Neural cell (in vitro differentiated cells): ENCODE data around the gene ICOSLG. TPM values are rescaled to one million over a fixed set of nuclear protein-coding genes. Genes with fewer than 3 reads are reported as not detected.
"Not testable (repeated sequence)": the region's sequence is repeated elsewhere in the genome, so short reads cannot be mapped to it uniquely, and the experiment has no call there.

Source experiments
- H2AFZ ChIP-seq: fragments of 200-600, 300-800 bp; sonication (generic), shearing (Covaris generic); 2 replicates; pipeline ENCODE4 v1.6.0; 2014; ENCODE audit warnings: low read depth, mild to moderate bottlenecking, antibody characterized with exemption, low read length, moderate library complexity
- H3F3A ChIP-seq: fragments of 200-600 bp; shearing (Covaris generic); 2 replicates; pipeline ENCODE4 v1.6.1; 2016; ENCODE audit warnings: mild to moderate bottlenecking, moderate library complexity, mixed read lengths, antibody characterized with exemption, low read length; ENCODE audit not compliant: insufficient read depth, poor library complexity, severe bottlenecking
- H3K27ac ChIP-seq: fragments of 200-600, 300-800 bp; sonication (generic), shearing (Covaris generic); 2 replicates; pipeline ENCODE4 v1.5.1; 2014; ENCODE audit warnings: mild to moderate bottlenecking, low read length, moderate library complexity
- H3K27me3 ChIP-seq: fragments of 300-800, 200-600 bp; sonication (generic), shearing (Covaris generic); 2 replicates; pipeline ENCODE4 v1.6.0; 2014; ENCODE audit warnings: mild to moderate bottlenecking, low read depth, low read length, moderate library complexity; ENCODE audit not compliant: insufficient read depth
- H3K36me3 ChIP-seq: fragments of 300-800, 200-600 bp; sonication (generic), shearing (Covaris generic); 2 replicates; pipeline ENCODE4 v1.5.1; 2014; ENCODE audit warnings: mild to moderate bottlenecking, antibody characterized with exemption, low read length, moderate library complexity; ENCODE audit not compliant: insufficient read depth
- H3K4me2 ChIP-seq: fragments of 300-800, 200-600 bp; sonication (generic), shearing (Covaris generic); 2 replicates; pipeline ENCODE4 v1.6.0; 2014; ENCODE audit warnings: mild to moderate bottlenecking, low read length
- H3K4me3 ChIP-seq: fragments of 300-800, 200-600 bp; sonication (generic), shearing (Covaris generic); 2 replicates; pipeline ENCODE4 v1.5.1; 2014; ENCODE audit warnings: mild to moderate bottlenecking, low read length, moderate library complexity
- H3K79me2 ChIP-seq: fragments of 200-600 bp; shearing (Covaris generic); replicated peaks from 2 replicates; pipeline ENCODE4 v1.6.0; 2014; ENCODE audit warnings: mild to moderate bottlenecking, low read length, moderate library complexity; ENCODE audit not compliant: insufficient read depth
- H3K9ac ChIP-seq: fragments of 300-800, 200-600 bp; sonication (generic), shearing (Covaris generic); 2 replicates; pipeline ENCODE4 v1.6.1; 2016; ENCODE audit warnings: mild to moderate bottlenecking, low read length, mixed read lengths
- H3K9me2 ChIP-seq: fragments of 200-600 bp; shearing (Covaris generic); 2 replicates; pipeline ENCODE4 v1.6.1; 2016; ENCODE audit warnings: mild to moderate bottlenecking, low read length, mixed read lengths; ENCODE audit not compliant: insufficient read depth
- H3K9me3 ChIP-seq: fragments of 200-600, 300-800 bp; sonication (generic), shearing (Covaris generic); 2 replicates; pipeline ENCODE4 v1.6.1; 2016; ENCODE audit warnings: mild to moderate bottlenecking, mixed run types, low read length, moderate library complexity, mixed read lengths
- H4K20me1 ChIP-seq: fragments of 200-600 bp; shearing (Covaris generic); 2 replicates; pipeline ENCODE4 v1.6.1; 2016; ENCODE audit warnings: mild to moderate bottlenecking, mixed run types; ENCODE audit not compliant: insufficient read depth
- EP300 ChIP-seq: fragments of 450-650 bp; conservative IDR thresholded peaks from 2 replicates; pipeline ENCODE4 v1.6.1; 2014; ENCODE audit warnings: antibody characterized with exemption, mild to moderate bottlenecking, moderate library complexity; ENCODE audit not compliant: poor library complexity, severe bottlenecking
- EZH2 ChIP-seq: fragments of 200-600, 300-800 bp; shearing (Covaris generic), sonication (generic); IDR thresholded peaks from 2 replicates; pipeline ENCODE4 v1.6.1; 2014; ENCODE audit warnings: antibody characterized with exemption, low read length, borderline replicate concordance, mild to moderate bottlenecking; ENCODE audit not compliant: insufficient read depth, poor library complexity, severe bottlenecking
- MXI1 ChIP-seq: fragments of 450-650 bp; conservative IDR thresholded peaks from 2 replicates; pipeline ENCODE4 v1.6.1; 2014; ENCODE audit warnings: antibody characterized with exemption, mild to moderate bottlenecking; ENCODE audit not compliant: poor library complexity, severe bottlenecking
- POLR2AphosphoS5 ChIP-seq: IDR thresholded peaks from 2 replicates; pipeline ENCODE4 v1.6.1; 2012
- RAD21 ChIP-seq: fragments of 450-650 bp; conservative IDR thresholded peaks from 2 replicates; pipeline ENCODE4 v1.6.1; 2014; ENCODE audit warnings: antibody characterized with exemption, mild to moderate bottlenecking, moderate library complexity
- SMC3 ChIP-seq: fragments of 450-650 bp; conservative IDR thresholded peaks from 2 replicates; pipeline ENCODE4 v1.6.1; 2014; ENCODE audit warnings: antibody characterized with exemption, mild to moderate bottlenecking, moderate library complexity; ENCODE audit not compliant: poor library complexity
- TAF1 ChIP-seq: IDR thresholded peaks from 2 replicates; pipeline ENCODE4 v1.6.1; 2012; ENCODE audit warnings: low read depth
- polyA minus RNA-seq: library from RNA; depleted of rRNA, polyadenylated mRNA; stranded (reverse); fragments of >200 nt; gene quantifications from 2 replicates; pipeline ENCODE4 v1.2.3, GENCODE V29; 2014
- polyA plus RNA-seq: library from polyadenylated mRNA; depleted of rRNA; stranded (reverse); fragments of >200 nt; gene quantifications from 2 replicates; pipeline ENCODE4 v1.2.3, GENCODE V29; 2014
- TF ChIP-seq, protein P1 (sequence below): IDR thresholded peaks from 2 replicates; pipeline ENCODE4 v1.6.1; 2012; ENCODE audit warnings: borderline replicate concordance
- TF ChIP-seq, protein P2 (sequence below): fragments of 450-650 bp; IDR thresholded peaks from 2 replicates; pipeline ENCODE4 v1.5.1; 2014; ENCODE audit warnings: antibody characterized with exemption, mild to moderate bottlenecking, moderate library complexity; ENCODE audit not compliant: poor library complexity, severe bottlenecking

The ICOSLG gene, protein sequence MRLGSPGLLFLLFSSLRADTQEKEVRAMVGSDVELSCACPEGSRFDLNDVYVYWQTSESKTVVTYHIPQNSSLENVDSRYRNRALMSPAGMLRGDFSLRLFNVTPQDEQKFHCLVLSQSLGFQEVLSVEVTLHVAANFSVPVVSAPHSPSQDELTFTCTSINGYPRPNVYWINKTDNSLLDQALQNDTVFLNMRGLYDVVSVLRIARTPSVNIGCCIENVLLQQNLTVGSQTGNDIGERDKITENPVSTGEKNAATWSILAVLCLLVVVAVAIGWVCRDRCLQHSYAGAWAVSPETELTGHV
- not detected in 2 replicates for polyA plus RNA-seq
- polyA minus RNA-seq, result not detected in 2 replicates

DNA sequence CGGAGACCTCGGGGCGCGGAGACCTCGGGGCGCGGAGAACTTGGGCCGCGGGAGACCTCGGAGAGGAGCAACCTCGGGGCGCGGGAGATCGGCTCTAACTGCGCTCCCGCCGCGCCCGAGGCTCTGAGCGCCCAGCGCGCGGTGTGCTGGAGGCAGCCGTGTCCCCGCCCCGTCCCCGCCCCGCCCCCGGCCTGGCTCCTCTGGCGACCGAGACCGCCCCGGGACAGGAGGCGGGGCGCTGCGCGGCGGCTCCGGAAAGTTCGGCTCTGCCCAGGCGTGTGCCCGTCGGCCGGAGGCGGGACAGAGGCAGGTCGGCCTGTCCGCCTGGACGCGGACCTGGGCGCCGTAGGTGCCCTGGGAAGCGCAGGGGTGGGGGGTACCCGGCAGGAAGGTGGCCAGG, at the start of gene ICOSLG:
TSS of gene ICOSLG (minus strand) at position 102 of the 400 bp plus-strand sequence. CDS start 126 bp downstream, outside the sequence.
- not testable (repeated sequence) for H3K79me2 ChIP-seq, H4K20me1 ChIP-seq, H3K27me3 ChIP-seq, H2AFZ ChIP-seq, H3K4me3 ChIP-seq, H3K9me2 ChIP-seq, H3F3A ChIP-seq, H3K27ac ChIP-seq, H3K9ac ChIP-seq, H3K4me2 ChIP-seq, H3K36me3 ChIP-seq, H3K9me3 ChIP-seq

DNA sequence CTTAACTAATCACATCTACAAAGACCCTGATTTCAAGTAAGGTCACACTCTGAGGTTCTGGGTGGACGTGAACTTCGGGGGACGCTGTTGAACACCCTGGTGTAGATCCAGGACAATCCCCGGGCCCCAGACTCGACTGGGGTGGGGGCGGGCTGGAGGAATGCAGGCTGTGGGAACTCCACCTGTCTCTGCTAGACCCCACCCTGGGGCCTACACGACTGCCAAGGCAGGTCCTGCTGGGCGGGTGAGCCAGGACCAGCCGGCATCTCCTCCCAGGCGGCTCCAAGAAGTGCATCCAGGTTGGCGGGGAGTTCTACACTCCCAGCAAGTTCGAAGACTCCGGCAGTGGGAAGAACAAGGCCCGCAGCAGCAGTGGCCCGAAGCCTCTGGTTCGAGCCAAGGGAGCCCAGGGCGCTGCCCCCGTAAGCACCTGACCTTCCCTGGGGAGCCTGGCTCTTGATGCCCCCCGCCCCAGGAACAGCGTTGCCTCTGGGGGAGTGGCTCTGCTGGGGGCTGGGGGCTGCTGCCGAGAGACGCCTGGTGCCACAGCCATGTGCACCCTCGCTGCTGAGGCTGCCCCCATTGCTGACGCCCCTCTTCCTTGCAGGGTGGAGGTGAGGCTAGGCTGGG, 48.8 kb upstream of the ICOSLG start:
- Histone ChIP-seq H3K9me2 (no peaks in the 10 kb centered on the region), H3K27me3 (peaks cover 13% of the 10 kb centered on the region), H3K9ac (no peak overlapping the region), H2AFZ (no peak overlapping the region), H3K27ac (no peak overlapping the region), H3F3A (no peaks in the 10 kb centered on the region), H3K36me3 (no peaks in the 10 kb centered on the region), H3K4me3 (no peak overlapping the region), H3K4me2 (no peak overlapping the region), H3K79me2 (no peaks in the 10 kb centered on the region), H3K9me3 (no peaks in the 10 kb centered on the region), H4K20me1 (no peaks in the 10 kb centered on the region)
- TF ChIP-seq MXI1, result no peak
- no peak for TF ChIP-seq RAD21
- TF ChIP-seq, protein P1, sequence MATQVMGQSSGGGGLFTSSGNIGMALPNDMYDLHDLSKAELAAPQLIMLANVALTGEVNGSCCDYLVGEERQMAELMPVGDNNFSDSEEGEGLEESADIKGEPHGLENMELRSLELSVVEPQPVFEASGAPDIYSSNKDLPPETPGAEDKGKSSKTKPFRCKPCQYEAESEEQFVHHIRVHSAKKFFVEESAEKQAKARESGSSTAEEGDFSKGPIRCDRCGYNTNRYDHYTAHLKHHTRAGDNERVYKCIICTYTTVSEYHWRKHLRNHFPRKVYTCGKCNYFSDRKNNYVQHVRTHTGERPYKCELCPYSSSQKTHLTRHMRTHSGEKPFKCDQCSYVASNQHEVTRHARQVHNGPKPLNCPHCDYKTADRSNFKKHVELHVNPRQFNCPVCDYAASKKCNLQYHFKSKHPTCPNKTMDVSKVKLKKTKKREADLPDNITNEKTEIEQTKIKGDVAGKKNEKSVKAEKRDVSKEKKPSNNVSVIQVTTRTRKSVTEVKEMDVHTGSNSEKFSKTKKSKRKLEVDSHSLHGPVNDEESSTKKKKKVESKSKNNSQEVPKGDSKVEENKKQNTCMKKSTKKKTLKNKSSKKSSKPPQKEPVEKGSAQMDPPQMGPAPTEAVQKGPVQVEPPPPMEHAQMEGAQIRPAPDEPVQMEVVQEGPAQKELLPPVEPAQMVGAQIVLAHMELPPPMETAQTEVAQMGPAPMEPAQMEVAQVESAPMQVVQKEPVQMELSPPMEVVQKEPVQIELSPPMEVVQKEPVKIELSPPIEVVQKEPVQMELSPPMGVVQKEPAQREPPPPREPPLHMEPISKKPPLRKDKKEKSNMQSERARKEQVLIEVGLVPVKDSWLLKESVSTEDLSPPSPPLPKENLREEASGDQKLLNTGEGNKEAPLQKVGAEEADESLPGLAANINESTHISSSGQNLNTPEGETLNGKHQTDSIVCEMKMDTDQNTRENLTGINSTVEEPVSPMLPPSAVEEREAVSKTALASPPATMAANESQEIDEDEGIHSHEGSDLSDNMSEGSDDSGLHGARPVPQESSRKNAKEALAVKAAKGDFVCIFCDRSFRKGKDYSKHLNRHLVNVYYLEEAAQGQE, result no peak
- no peak for TF ChIP-seq EZH2
- TF ChIP-seq POLR2AphosphoS5, result no peak
- TF ChIP-seq TAF1, result no peak
- TF ChIP-seq, protein P2, sequence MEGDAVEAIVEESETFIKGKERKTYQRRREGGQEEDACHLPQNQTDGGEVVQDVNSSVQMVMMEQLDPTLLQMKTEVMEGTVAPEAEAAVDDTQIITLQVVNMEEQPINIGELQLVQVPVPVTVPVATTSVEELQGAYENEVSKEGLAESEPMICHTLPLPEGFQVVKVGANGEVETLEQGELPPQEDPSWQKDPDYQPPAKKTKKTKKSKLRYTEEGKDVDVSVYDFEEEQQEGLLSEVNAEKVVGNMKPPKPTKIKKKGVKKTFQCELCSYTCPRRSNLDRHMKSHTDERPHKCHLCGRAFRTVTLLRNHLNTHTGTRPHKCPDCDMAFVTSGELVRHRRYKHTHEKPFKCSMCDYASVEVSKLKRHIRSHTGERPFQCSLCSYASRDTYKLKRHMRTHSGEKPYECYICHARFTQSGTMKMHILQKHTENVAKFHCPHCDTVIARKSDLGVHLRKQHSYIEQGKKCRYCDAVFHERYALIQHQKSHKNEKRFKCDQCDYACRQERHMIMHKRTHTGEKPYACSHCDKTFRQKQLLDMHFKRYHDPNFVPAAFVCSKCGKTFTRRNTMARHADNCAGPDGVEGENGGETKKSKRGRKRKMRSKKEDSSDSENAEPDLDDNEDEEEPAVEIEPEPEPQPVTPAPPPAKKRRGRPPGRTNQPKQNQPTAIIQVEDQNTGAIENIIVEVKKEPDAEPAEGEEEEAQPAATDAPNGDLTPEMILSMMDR, result no peak
- no peak for TF ChIP-seq EP300
- TF ChIP-seq SMC3, result no peak
